SK-N-SH treated with all-trans-retinoic acid at 6 μM for 48 hours (cell line): ENCODE data around the gene CIDEC.

Experiments used
- ARNTL ChIP-seq: fragments of 450-650 bp; formaldehyde crosslinking; IDR thresholded peaks from 2 replicates; pipeline ENCODE4 v1.5.0; 2020; ENCODE audit warnings: low read depth, mild to moderate bottlenecking, moderate library complexity, borderline replicate concordance
- OSR1 ChIP-seq: fragments of 250-450 bp; sonication (Bioruptor Pico); IDR thresholded peaks from 2 replicates; pipeline ENCODE4 v1.8.0; 2022; ENCODE audit warnings: moderate library complexity, mild to moderate bottlenecking, inconsistent platforms
- TOX ChIP-seq: fragments of 250-450 bp; sonication (Bioruptor Pico); IDR thresholded peaks from 2 replicates; pipeline ENCODE4 v1.8.0; 2021; ENCODE audit warnings: mild to moderate bottlenecking, moderate library complexity, borderline replicate concordance
- ZFP3 ChIP-seq: fragments of 250-450 bp; sonication (Bioruptor Pico); IDR thresholded peaks from 2 replicates; pipeline ENCODE4 v1.5.0; 2020; ENCODE audit warnings: mild to moderate bottlenecking, moderate library complexity
- ZNF8 ChIP-seq: fragments of 450-650 bp; formaldehyde crosslinking; IDR thresholded peaks from 2 replicates; pipeline ENCODE4 v1.5.0; 2020; ENCODE audit warnings: mild to moderate bottlenecking, moderate library complexity
- TF ChIP-seq, protein P1 (sequence below): fragments of 250-450 bp; sonication (Bioruptor Pico); IDR thresholded peaks from 2 replicates; pipeline ENCODE4 v1.8.0; 2020; ENCODE audit warnings: mild to moderate bottlenecking, moderate library complexity, borderline replicate concordance

- TF ChIP-seq TOX (no peak), ZNF8 (CRISPR knock-in tag) (no peak), ARNTL (CRISPR knock-in tag) (no peak), OSR1 (CRISPR knock-in tag) (no peak), ZFP3 (CRISPR knock-in tag) (no peak)
- TF ChIP-seq, protein P1, sequence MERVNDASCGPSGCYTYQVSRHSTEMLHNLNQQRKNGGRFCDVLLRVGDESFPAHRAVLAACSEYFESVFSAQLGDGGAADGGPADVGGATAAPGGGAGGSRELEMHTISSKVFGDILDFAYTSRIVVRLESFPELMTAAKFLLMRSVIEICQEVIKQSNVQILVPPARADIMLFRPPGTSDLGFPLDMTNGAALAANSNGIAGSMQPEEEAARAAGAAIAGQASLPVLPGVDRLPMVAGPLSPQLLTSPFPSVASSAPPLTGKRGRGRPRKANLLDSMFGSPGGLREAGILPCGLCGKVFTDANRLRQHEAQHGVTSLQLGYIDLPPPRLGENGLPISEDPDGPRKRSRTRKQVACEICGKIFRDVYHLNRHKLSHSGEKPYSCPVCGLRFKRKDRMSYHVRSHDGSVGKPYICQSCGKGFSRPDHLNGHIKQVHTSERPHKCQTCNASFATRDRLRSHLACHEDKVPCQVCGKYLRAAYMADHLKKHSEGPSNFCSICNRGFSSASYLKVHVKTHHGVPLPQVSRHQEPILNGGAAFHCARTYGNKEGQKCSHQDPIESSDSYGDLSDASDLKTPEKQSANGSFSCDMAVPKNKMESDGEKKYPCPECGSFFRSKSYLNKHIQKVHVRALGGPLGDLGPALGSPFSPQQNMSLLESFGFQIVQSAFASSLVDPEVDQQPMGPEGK: no peak
Observed at GRCh38 chr3:9834520-9835380, 45.3 kb downstream of the CIDEC start.
